Measurements from ENCODE around the gene ODAD3. TPM values are rescaled to one million over a fixed set of nuclear protein-coding genes. Genes with fewer than 3 reads are reported as not detected.

The ODAD3 gene
- total RNA-seq, 1 donor from 2014 or later, result 1.4 TPM

GRCh38 chr19:11387162-11388034, 47.5 kb downstream of the ODAD3 start:
- DNase-seq (ENCODE audit: low spot score in 2 of 2, unreplicated experiment in 2 of 2), result no peak
- H3K4me3 Mint-ChIP-seq, result no peak overlapping the region
- H3K4me1 Mint-ChIP-seq, result peaks cover 4% of the 10 kb centered on the region
- H3K9me3 Mint-ChIP-seq, result no peaks in the 10 kb centered on the region
- H3K27ac Mint-ChIP-seq, result no peak overlapping the region
- no peak for TF ChIP-seq CTCF (IDR thresholded peaks at IDR 0.05; ENCODE audit: unreplicated experiment)
- H3K27me3 Mint-ChIP-seq (ENCODE audit: low read depth), result peaks cover 13% of the 10 kb centered on the region
- no peaks in the 10 kb centered on the region for H3K36me3 Mint-ChIP-seq

GRCh38 chr19:11384778-11385129, 50.2 kb downstream of the ODAD3 start:
- peaks cover 25% of the 10 kb centered on the region for H3K27me3 Mint-ChIP-seq (ENCODE audit: low read depth)
- no peak for TF ChIP-seq CTCF (IDR thresholded peaks at IDR 0.05; ENCODE audit: unreplicated experiment)
- H3K36me3 Mint-ChIP-seq, result no peaks in the 10 kb centered on the region
- peak overlapping the region; percentile 50 for H3K4me3 Mint-ChIP-seq
- H3K4me1 Mint-ChIP-seq, result peaks cover 18% of the 10 kb centered on the region
- no peak overlapping the region for H3K27ac Mint-ChIP-seq
- H3K9me3 Mint-ChIP-seq, result no peaks in the 10 kb centered on the region
- DNase-seq (ENCODE audit: low spot score in 2 of 2, unreplicated experiment in 2 of 2), result no peak

- Mint-ChIP-seq H3K4me1 (peaks cover 18% of the 10 kb centered on the region), H3K36me3 (no peaks in the 10 kb centered on the region), H3K9me3 (no peaks in the 10 kb centered on the region), H3K27ac (no peak overlapping the region), H3K27me3 (ENCODE audit: low read depth) (peaks cover 25% of the 10 kb centered on the region), H3K4me3 (peak overlapping the region; percentile 84)
- no peak for DNase-seq (ENCODE audit: low spot score in 2 of 2, unreplicated experiment in 2 of 2)
- no peak for TF ChIP-seq CTCF (IDR thresholded peaks at IDR 0.05; ENCODE audit: unreplicated experiment)
These were observed 51.2 kb downstream of the ODAD3 start for GRCh38 chr19:11383706-11384048.

GRCh38 chr19:11382898-11383705, 51.8 kb downstream of the ODAD3 start:
- TF ChIP-seq CTCF (IDR thresholded peaks at IDR 0.05; ENCODE audit: unreplicated experiment), result peak; percentile 85
- H3K27me3 Mint-ChIP-seq (ENCODE audit: low read depth), result peaks cover 25% of the 10 kb centered on the region
- peaks cover 18% of the 10 kb centered on the region for H3K4me1 Mint-ChIP-seq
- no peaks in the 10 kb centered on the region for H3K36me3 Mint-ChIP-seq
- H3K27ac Mint-ChIP-seq, result no peak overlapping the region
- H3K4me3 Mint-ChIP-seq, result peak overlapping the region; percentile 84
- no peak for DNase-seq (ENCODE audit: low spot score in 2 of 2, unreplicated experiment in 2 of 2)
- H3K9me3 Mint-ChIP-seq, result no peaks in the 10 kb centered on the region

- Mint-ChIP-seq H3K27me3 (ENCODE audit: low read depth) (peaks cover 25% of the 10 kb centered on the region), H3K9me3 (no peaks in the 10 kb centered on the region), H3K4me1 (peaks cover 20% of the 10 kb centered on the region), H3K4me3 (peak overlapping the region; percentile 84), H3K36me3 (no peaks in the 10 kb centered on the region), H3K27ac (peak overlapping the region; percentile 98)
- TF ChIP-seq CTCF (IDR thresholded peaks at IDR 0.05; ENCODE audit: unreplicated experiment), result peak; percentile 57
- peak; percentile 90 to 96 for DNase-seq (ENCODE audit: low spot score in 2 of 2, unreplicated experiment in 2 of 2)
These were observed 54.0 kb downstream of the ODAD3 start for GRCh38 chr19:11380653-11381537.
